ENCODE data around the gene ZNF829.

The ZNF829 gene

GRCh38 chr19:36915992-36916830 lies at the start of gene ZNF829, which contains the start of gene ZNF568:
Gene ZNF829 (minus strand): TSS chr19:36916291. CDS start chr19:36915167, 1,124 bp downstream.
Gene ZNF568 (plus strand): TSS chr19:36916332. CDS start chr19:36922771, 6,439 bp downstream.
- peak; percentile 85 to 87 (median 86) for DNase-seq (ENCODE audit: low read depth in 3 of 3)

- no peak for DNase-seq (ENCODE audit: low read depth in 3 of 3)
These were observed 47.2 kb upstream of the ZNF829 start for GRCh38 chr19:36963280-36963679.

DNA sequence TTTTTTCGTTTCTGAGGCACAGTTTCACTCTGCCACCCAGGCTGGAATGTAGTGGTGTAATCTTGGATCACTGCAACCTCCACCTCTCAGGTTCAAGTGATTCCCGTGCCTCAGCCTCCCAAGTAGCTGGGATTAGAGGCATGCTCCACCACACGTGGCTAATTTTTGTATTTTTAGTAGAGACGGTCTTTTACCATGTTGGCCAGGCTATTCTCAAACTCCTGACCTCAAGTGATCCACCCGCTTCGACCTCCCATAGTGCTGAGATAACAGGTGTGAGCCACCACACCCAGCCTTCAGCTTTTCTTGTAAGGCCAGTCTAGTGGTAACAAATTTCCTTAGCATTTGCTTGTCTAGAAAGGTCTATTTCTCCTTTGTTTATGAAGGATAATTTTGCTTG lies 46.3 kb upstream of the ZNF829 start:
- no peak for DNase-seq (ENCODE audit: low read depth in 3 of 3)

- no peak for DNase-seq (ENCODE audit: low read depth in 3 of 3)
These were observed 34.4 kb upstream of the ZNF829 start for GRCh38 chr19:36950335-36951119.

GRCh38 chr19:36939153-36939552 lies 23.1 kb upstream of the ZNF829 start:
- DNase-seq (ENCODE audit: low read depth in 3 of 3): no peak

DNA sequence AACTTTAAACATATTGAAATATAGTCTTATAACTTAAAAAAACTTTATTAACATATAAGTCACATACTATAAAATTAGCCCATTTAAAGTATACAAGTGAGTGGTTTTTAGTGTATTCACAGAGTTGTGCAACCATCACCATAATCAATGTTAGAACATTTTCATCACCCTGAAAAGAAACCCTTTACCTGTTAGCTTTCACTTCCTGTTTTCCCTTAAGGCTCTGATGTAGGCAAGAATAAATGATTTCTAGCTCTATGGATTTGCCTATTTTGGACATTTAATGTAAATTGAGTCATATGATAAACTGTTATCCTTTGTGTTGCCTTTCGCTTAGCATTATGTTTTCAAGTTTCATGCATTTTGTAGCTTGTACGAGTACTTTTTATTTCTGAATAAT lies 15.6 kb upstream of the ZNF829 start:
- no peak for DNase-seq (ENCODE audit: low read depth in 3 of 3)

DNA sequence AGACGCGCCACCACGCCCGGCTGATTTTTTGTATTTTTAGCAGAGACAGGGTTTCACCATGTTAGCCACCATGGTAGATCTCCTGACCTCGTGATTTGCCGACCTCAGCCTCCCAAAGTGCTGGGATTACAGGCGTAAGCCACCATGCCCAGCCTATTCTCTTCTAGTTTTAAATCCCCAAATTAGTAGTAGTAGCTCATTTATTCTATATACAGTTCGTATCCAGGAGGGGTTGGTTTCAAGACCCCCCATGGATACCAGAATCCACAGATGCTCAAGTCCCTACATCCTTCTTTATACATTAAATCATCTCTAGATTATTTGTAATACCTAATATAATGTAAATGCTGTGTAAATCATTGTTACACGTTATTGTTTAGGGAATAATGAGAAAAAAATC lies 2.0 kb upstream of the ZNF829 start:
- DNase-seq (ENCODE audit: low read depth in 3 of 3): no peak

GRCh38 chr19:36916991-36917390 lies 900 bp upstream of the ZNF829 start:
- no peak for DNase-seq (ENCODE audit: low read depth in 3 of 3)

GRCh38 chr19:36898422-36898821 lies 17.7 kb downstream of the ZNF829 start:
- no peak for DNase-seq (ENCODE audit: low read depth in 3 of 3)

DNA sequence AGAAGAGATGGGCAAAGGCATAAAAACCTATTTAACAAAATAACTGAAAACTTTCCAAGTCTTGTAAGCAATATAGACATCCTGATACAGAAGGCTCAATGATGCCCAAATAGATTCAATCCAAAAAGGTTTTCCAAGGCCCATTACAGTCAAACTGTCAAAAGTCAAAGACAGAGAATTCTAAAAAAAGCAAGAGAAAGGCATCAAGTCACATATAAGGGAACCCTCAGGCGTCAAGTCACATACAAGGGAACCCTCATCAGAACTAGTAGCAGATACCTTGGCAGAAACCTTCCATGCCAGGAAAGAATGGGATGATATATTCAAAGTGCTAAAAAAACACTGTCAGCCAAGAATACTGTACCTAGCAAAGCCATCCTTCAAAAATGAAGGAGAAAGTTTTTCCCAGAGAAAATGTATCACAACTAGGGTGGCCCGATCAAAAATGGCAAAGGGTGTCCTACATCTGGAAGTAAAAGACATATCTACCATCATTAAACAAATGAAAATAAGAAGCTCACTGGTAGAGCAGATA lies 21.2 kb downstream of the ZNF829 start:
- no peak for DNase-seq (ENCODE audit: low read depth in 3 of 3)

- DNase-seq (ENCODE audit: low read depth in 3 of 3): no peak
These were observed 24.2 kb downstream of the ZNF829 start for GRCh38 chr19:36891768-36892357.

DNA sequence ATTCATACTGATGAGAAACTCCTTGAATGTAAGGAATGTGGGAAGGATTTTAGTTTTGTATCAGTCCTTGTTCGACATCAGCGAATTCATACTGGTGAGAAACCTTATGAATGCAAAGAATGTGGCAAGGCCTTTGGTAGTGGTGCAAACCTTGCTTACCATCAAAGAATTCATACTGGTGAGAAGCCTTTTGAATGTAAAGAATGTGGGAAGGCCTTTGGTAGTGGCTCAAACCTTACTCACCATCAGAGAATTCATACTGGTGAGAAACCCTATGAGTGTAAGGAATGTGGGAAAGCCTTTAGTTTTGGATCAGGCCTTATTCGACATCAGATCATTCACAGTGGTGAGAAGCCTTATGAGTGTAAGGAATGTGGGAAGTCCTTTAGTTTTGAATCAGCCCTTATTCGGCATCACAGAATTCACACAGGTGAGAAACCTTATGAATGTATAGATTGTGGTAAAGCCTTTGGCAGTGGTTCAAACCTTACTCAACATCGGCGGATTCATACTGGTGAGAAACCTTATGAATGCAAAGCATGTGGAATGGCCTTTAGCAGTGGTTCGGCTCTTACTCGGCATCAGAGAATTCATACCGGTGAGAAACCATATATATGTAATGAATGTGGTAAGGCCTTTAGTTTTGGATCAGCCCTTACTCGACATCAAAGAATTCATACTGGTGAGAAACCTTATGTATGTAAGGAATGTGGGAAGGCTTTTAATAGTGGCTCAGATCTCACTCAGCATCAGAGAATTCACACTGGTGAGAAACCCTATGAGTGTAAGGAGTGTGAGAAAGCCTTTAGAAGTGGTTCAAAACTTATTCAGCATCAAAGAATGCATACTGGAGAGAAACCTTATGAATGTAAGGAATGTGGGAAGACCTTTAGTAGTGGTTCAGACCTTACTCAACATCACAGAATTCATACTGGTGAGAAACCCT lies 38.8 kb downstream of the ZNF829 start:
- no peak for DNase-seq (ENCODE audit: low read depth in 3 of 3)

DNA sequence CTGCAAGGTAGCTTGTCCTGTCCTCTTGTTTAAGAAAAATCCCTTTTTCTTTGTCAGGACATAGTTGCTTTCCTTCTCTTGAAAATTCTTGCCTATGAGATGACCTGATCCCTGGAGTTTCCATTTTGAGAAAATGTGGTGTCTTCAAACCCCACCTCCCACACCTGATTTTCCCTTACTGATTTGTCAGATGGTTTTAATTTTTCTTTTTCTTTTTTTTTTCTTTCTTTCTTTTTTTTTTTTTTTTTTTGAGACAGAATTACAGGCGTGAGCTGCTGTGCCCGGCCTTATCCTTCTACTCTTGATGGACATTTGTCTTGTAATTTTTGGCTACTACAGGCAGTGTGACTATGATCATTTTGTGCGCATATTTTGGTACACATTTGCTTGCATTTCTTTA lies 64.2 kb downstream of the ZNF829 start:
- DNase-seq (ENCODE audit: low read depth in 3 of 3): no peak

- DNase-seq (ENCODE audit: low read depth in 3 of 3): peak; percentile 68 to 79 (median 71)
These were observed 65.3 kb downstream of the ZNF829 start, which contains the start of gene ZNF345 for GRCh38 chr19:36850559-36851442. Gene ZNF345 (plus strand): TSS chr19:36850876. CDS start chr19:36876831, 25,955 bp downstream.

GRCh38 chr19:36849701-36850558 lies 66.2 kb downstream of the ZNF829 start:
- peak; percentile 78 to 87 (median 82) for DNase-seq (ENCODE audit: low read depth in 3 of 3)

DNA sequence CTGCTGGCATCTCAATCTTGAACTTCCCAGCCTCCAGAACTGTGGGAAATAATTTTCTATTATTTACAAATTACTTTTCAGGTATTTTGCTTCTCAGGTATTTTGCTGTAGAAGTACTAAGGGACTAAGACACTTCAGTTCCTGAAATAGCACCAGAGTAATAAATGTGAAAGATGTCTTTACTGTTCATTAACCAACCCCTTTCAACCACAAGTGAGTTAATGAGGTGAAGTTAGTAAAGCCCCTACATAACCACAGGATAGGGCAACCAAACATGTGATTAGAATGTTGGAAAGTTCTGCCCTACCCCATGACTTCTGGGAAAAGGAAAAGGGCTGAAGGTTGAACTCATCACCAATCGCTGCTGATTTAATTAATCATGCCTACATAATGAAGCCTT lies 68.1 kb downstream of the ZNF829 start:
- no peak for DNase-seq (ENCODE audit: low read depth in 3 of 3)

- no peak for DNase-seq (ENCODE audit: low read depth in 3 of 3)
These were observed 77.2 kb downstream of the ZNF829 start for GRCh38 chr19:36838784-36839324.
